Stimulated activated CD8-positive, alpha-beta memory T cell treated with anti-CD3 and anti-CD28 coated beads, Interleukin-4, amount 100 ng/mL, for 4 hours (primary cell): ENCODE data around the gene SPHK2.
"Not testable (repeated sequence)": the region's sequence is repeated elsewhere in the genome, so short reads cannot be mapped to it uniquely, and the experiment has no call there.

Experiments used
- DNase-seq, 2 donors: peaks; one replicate each; pipeline ENCODE4 v3.0.0-alpha.2; 2020; ENCODE audit warnings: low read depth in 2 of 2, low spot score in 1 of 2

SPHK2 gene

GRCh38 chr19:48636859-48637448, 17.6 kb downstream of the SPHK2 start, which contains the start of gene DBP:
TSS of gene DBP (minus strand) at chr19:48637379. CDS start at chr19:48636994, 385 bp downstream.
- no peak for DNase-seq

- peak; percentile 99 for DNase-seq
These were observed 18.2 kb downstream of the SPHK2 start for GRCh38 chr19:48637449-48637947.

DNA sequence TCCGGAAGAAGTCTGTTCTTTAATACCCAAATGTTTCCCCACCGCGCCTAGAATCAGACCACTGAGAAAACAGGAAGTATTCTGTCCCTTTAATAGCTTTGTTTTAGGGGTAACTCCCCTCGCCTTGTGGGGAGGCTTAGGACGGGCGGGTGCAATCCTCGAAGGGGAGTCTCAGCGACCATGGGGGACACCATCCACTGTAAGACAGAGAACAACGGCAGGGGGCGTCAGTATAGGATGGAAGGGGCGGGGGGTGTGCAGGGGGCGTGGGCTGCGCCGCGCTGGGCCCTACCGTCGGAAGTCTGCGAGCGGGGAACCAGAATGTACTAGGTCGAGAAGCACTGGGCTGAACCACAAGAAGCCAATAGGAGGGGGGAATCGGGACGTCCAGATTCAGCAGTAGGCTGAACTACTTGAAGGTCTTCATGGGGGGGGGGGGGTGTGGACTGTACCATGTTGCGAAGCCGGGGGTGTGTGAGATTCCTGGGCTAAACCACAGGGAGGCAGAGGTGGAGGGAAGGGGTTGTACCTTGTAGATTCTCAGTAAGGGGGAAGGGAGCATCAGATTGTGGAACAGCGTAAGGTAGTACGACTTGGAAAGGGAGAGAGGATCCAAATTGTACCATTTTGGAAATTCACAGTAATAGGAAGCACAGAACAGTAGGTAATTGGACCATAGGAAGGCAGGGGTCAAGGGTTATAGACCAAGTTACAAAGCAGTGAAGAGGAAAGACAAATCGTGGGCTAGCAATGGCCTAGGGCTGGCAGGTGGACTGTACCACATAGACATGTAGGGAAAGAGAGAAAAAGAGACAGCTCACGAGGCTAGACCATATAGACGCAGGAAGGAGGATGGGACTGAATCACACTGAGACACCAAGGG, 18.9 kb downstream of the SPHK2 start:
- DNase-seq: peak; percentile 46 to 65

DNA sequence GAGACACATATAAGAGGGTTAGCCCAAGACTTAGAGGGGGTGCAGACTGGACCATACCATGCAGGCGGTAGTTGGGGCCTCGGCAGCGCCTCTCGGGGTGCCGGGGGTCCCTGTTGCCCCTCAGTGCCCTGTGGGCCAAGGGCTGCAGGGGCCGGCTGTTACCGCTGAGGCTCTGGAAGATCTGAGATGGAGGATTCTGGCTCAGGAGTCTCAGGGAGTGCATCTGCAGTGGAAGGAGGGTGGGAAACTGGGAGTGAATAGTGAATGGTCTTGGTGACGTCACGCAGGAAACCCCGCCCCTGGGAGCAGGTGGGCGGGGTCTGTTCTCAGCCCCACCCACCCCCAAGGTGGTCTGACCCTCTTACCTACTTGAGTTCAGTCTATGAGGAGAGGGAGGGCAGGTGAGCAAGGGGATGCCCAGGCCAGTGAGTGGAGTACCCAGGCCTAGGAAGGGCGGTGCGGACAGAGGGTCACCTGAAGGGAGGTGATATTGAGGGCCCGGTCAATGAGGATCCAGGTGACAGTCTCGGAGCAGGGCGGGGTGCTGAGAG, 19.6 kb downstream of the SPHK2 start:
- DNase-seq: no peak

GRCh38 chr19:48639483-48640375, 20.4 kb downstream of the SPHK2 start:
- no peak for DNase-seq

GRCh38 chr19:48641850-48642249, 22.5 kb downstream of the SPHK2 start:
- DNase-seq: no peak

DNA sequence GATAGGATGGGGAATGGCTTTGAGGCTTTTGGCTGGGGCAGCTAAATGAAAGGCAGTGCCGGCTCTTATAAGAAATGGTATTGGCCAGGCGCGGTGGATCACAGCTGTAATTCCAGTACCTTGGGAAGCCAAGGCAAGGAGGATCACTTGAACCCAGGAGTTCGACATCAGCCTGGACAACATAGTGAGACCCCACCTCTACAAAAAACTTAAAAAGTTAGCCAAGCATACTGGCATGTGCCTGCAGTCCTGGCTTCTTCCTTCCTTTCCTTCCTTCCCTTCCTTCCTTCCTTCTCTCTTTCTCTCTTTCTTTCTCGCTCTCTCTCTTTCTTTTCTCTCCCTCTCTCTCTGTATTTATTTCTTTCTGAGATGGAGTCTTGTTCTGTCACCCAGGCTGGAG, 23.6 kb downstream of the SPHK2 start:
- no peak for DNase-seq

DNA sequence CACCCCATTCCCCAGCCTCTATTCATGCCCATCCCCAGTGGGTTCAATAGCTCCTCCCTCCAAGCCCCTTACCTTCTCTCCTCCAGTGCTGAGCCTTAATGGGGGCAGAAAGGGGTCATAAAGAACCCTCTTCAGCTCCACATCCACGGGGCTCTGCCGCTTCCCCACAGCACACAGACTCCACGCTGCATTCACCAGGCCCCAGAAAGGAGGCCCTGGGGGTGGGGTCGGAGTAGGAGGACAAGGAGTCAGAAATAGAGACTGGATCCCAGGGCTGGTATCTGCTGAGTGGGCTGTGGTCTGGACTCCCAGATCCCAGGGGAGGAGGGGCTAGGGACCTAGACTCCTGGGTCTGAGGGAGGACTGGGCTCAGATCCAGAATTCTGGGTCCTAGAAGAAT, 25.0 kb downstream of the SPHK2 start:
- no peak for DNase-seq

DNA sequence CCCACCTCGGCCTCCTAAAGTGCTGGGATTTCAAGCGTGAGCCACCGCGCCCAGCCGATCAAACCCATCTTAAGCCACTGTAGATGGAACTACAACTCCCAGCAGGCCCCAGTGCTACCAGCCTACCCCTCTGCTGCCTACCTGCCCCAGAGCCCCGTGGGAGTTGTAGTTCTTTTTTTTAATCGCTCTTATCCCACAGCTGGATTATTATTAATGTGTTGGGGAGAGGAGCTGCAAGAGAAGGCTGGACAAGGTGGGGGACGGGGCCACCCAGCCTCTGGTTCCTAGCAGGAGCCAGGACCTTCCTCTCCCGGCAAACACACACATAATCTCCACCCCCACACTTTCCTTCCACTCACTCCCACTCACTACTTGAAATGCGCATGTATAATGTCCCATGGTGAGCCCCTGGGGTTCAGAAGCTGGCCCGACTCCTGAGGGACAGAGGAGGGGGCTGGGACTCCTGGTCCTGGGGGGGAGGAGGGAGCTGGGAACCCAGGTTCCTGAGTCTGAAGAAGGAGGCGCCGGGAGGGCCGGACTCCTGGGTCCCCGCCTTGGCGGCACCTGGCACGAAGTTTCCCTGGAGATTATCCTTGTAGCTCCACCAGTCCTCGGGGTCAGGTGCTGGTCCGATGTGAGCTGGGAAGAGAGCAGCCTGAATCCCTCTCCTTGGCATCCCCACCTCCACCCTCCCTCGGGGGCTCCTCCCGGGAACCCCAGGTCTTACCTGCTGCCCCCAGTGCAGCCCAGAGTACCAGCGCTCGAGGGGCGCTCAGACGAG, 25.7 kb downstream of the SPHK2 start:
- peak in 1 of 2 donors; percentile 60 for DNase-seq

DNA sequence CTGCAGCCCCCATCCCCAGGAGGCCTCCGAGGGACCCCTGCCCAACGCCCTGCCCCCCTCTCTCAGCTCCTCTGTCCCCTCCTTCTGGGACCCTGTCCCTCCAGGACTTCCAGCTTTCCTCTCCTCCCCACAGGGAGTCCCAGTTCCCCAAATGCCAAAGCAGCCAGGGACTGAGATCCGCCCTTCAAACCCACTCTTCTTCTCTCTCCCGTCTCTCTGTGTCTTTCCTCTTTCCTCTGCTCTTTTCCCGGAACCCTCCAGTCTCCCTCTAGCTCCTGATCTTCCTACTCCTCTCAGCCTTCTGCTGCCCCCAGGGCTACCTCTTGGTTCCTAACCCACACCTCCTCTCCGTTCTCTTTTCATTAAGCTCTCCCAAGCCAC, 26.3 kb downstream of the SPHK2 start:
- DNase-seq: no peak

- DNase-seq: peak; percentile 77 to 82
These were observed 26.9 kb downstream of the SPHK2 start, which contains the start of gene CA11 for GRCh38 chr19:48646001-48646721. TSS of gene CA11 (minus strand) at chr19:48646187. CDS start at chr19:48645632, 555 bp downstream.

- no peak for DNase-seq
These were observed 27.5 kb downstream of the SPHK2 start for GRCh38 chr19:48646722-48647216.

DNA sequence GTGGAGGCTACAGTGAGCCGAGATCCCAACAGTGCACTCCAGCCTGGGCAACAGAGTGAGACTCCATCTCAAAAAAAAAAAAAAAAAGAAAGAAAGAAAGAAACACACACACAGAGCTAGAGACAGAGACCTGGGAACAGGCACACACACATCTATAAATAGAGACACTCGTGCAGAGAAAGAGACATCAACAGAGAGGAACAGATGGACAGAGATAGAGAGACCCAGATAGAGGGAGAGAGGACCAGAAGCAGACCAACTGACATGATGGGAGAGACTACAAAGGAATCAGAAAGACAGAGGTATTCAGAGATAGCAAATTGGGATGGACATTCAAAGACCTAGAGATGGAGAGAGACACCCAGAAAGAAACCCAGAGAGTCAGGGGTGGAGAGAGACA, 28.8 kb downstream of the SPHK2 start:
- no peak for DNase-seq

DNA sequence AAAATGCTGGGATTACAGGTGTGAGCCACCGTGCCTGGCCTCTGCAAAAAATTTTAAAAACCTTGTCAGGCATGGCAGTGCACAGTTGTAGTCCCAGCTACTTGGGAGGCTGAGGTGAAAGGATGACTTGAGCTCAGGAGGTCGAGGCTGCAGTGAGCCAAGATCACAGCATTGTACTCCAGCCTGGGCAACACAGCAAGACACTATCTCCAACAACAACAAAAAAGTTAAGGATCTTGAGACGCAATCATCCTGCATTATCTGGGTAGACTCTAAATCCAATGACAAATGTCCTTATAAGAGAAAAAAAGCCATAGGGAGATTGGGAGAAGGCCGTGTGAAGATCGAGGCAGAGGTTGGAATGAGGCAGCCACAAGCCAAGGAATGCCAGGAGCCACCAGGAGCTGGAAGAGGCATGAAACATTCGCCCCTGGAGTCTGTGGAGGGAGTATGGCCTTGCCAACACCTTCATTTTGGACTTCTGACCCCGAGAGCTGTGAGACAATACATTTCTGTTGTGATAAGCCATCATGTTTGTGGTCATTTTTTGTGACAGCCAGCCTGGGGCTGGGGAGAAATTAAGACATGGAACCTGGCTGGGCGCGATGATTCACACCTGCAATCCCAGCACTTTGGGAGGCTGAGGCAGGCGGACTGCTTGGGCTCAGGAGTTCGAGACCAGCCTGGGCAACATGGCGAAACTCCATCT, 31.8 kb downstream of the SPHK2 start:
- no peak for DNase-seq

DNA sequence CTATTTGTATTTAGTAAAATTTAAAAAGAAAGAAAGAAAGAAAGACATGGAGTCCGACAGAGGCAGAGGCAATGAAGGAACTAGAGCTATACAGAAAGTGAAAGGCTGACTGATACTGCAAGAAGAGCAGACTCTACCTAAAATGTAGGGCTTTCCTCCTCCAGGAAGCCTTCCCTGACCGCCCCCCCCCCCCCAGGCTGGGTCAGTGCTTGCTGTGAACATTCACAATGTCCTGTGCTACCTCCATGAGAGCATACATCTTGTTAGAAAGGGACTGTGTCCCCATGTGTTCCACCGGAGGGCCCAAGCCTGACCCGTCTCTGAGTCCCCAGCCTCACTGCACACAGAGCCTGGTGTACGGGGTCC, 32.4 kb downstream of the SPHK2 start:
- no peak for DNase-seq

GRCh38 chr19:48654299-48655059, 35.2 kb downstream of the SPHK2 start:
- DNase-seq: no peak

DNA sequence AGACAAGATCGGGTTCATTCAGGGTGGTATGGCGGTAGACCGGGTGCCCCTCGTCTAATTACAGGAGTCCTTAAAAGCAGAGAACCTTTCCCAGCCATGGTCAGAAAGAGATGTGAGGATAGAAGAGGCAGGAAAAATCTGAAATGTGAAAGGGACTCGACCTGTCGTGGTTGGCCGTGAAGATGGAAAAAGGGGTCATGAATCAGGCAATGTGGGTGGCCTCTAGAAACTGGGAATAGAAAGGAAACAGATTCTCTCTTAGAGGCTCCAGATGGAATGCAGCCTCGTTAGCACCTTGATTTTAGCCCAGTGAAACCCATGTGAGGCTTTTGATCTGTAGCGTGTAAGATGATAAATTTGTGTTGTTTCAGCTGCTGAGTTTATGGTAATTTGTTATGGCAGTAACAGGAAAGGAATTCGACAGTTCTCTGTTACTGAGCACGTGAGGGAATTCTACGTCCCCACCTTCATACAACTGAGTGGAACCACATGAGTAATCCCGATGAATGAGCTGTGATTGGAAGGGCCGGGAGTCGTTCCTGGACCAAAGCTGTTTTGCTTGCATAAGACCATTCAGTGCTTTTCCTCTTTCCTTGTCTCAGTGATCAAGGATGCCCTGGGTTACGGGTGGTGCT, 37.7 kb downstream of the SPHK2 start:
- DNase-seq: no peak

GRCh38 chr19:48657828-48658227, 38.5 kb downstream of the SPHK2 start:
- DNase-seq: not testable (repeated sequence)
